RWPE1 (cell line): ENCODE data around the gene SPAG16.
A peak's percentile ranks its signal among the peaks of the same experiment; 100 is the strongest.

Experiments
- CTCF ChIA-PET: fragments of 350-600 bp; sonication (Branson Sonifier 250); formaldehyde crosslinking; extraction: SDS; loops from one replicate; lab custom pipeline; 2021; lab: Yijun Ruan, JAX
- POLR2A ChIA-PET: fragments of 400-600 bp; formaldehyde crosslinking; extraction: SDS; loops from one replicate; lab custom pipeline; 2020; ENCODE audit warnings: antibody characterized with exemption; ENCODE audit not compliant: low non-redundant PET; lab: Yijun Ruan, JAX
- DNase-seq: peaks from one replicate; pipeline ENCODE4 v3.0.0; 2012; ENCODE audit warnings: low spot score
- H3K27ac ChIP-seq: fragments of 450-650 bp; 2 replicates; pipeline ENCODE4 v1.5.1; 2017
- CTCF ChIP-seq: fragments of 450-650 bp; conservative IDR thresholded peaks from 2 replicates; pipeline ENCODE4 v1.5.1; 2017; ENCODE audit warnings: low read depth, mild to moderate bottlenecking

The SPAG16 gene

DNA sequence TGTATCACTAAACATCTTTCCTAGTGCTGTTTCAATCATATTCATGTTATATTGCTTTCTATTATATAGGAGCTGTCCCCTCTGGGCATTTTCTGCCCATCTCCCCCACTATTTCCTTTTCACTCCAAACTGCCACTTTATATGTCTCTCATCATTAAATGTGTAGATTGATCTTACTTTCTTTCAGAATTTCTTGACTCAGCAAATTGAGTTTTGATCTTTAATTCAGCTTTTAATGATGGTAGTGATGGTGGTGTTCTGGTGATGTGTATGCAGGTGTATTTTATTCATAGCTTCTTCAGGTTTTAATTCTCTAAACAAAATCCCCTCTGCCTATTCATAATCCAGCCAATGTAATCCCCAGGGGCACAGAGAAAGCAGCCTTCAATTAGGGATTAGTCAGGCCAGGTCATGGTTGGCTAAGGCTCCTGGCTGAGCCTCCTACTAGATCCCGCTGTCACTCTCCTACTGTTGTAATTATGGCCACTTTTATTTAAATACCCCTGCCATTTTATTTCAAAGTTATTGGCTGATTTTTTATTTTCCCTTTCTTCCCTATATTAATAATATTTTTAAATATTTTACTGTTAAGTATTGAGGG lies 325.4 kb downstream of the SPAG16 start:
- DNase-seq, result no peak
- CTCF ChIA-PET, result no interaction called here

DNA sequence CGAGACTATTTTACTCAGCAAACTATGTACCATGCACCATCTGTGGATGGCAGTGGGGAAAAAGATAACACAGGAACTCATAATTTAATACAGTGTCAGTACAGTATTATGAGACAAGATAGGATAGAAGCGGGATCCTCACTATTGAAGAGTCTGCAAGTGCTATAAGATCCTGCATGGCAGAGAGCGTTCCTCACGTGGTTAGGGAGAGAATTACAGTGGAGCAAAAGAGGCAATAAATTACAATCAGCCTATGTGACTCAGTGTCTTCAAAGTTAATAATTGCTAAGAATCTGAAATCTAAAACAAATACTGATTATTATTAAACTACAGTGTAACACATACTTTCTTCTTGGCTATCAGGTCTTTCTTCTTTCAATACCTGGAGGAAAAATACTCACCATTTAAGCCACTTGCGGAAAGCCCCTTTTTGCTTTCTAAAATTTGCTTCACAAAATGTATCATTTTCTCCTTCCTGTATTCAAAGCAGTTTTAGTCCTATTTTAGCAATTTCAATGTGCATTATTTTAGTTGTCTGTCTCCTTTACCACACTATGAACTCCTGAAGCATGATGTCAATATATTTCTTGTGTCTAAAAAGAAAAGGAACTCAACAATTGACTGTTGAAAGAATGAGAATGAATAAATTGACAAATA lies 342.9 kb downstream of the SPAG16 start:
- no peak for TF ChIP-seq CTCF
- H3K27ac ChIP-seq, result no peak overlapping the region
- no peak for DNase-seq
- ChIA-PET CTCF (no interaction called here), POLR2A (no interaction called here)

More for the DNA sequence above, 325.4 kb downstream of the SPAG16 start:
- no peak for TF ChIP-seq CTCF
- POLR2A ChIA-PET, result no interaction called here
- no peak overlapping the region for H3K27ac ChIP-seq

DNA sequence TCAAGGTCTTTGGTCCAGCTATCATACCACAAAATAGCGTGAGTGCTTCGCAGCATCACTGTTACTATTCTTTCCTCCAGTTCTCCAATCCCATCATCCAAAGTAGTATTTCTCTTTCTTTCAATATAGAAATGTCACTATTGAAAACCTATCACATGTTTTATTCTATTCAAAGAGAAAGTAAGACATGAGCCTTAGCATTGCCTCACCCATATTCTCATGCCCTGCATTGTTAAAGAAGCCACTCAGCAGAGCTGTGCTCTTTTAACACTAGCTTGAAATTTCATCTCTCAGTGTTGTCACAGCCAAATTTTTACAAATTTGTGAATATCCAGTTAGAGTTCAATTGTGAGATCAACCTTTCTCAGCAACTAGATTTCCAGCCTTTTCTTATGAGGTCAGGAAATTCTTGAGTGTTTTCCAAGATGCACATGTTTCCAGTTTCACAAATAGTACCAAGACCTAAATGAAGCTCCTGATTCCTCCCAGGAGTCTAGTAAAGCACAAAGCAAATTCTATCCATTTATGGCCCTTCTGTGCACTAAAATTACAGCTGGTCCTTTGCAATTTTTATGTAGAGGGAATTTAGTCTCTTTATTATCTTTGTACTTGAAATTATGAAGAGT lies 343.7 kb downstream of the SPAG16 start:
- POLR2A ChIA-PET, result no interaction called here
- CTCF ChIA-PET, result no interaction called here

GRCh38 chr2:213640738-213641425 lies 356.6 kb downstream of the SPAG16 start:
- no peak for DNase-seq
- no peak for TF ChIP-seq CTCF
- ChIA-PET POLR2A (no interaction called here), CTCF (no interaction called here)
- H3K27ac ChIP-seq, result peak overlapping the region; percentile 71

More for the DNA sequence above, 343.7 kb downstream of the SPAG16 start:
- H3K27ac ChIP-seq, result no peak overlapping the region
- TF ChIP-seq CTCF, result no peak
- no peak for DNase-seq

DNA sequence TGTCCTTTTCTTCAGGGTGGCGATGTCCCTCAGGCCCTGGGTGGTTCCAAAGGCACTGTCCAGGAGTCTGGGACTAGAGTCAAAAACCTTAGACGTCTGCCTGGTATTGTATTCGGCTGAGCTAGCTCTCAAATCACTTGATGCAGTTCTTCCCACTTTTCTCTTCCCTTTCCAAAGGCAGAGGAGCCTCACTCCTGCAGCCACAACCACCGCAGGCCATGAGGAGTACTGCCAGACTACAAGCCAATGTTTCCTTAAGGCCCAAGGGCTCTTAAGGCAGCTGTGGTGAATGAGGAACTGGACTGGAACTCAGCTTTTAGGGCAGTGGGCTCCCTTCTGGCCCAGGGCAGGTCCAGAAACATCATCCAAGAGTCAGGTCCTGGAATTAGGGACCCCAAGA lies 360.7 kb downstream of the SPAG16 start:
- DNase-seq, result no peak
- ChIA-PET CTCF (interaction anchor here (0.6 kb wide), 1 partner anchor 1282 kb away, joined by 4 read pairs; no protein-coding TSS in a partner anchor), POLR2A (no interaction called here)
- no peak for TF ChIP-seq CTCF
- no peak overlapping the region for H3K27ac ChIP-seq

- TF ChIP-seq CTCF, result no peak
- CTCF ChIA-PET, result interaction anchor here (0.6 kb wide), 1 partner anchor 822 kb away, joined by 3 read pairs; no protein-coding TSS in a partner anchor
- POLR2A ChIA-PET, result no interaction called here
- DNase-seq, result no peak
- no peak overlapping the region for H3K27ac ChIP-seq
These were observed 364.9 kb downstream of the SPAG16 start for GRCh38 chr2:213649176-213649575.
